Endothelial cell of umbilical vein (primary cell): Measurements from ENCODE around the gene PRKD1. TPM values are rescaled to one million over a fixed set of nuclear protein-coding genes. Genes with fewer than 3 reads are reported as not detected.

Experiments used
- BruUV-seq: library from RNA; stranded (reverse); fragments of 400-500 nt; replicated peaks from 2 replicates; lab custom pipeline; 2021; lab: Mats Ljungman, UMichigan
- CTCF ChIA-PET: fragments of 300-600, 350-600 bp; sonication (Branson Sonifier 250); formaldehyde crosslinking; loops from one replicate; lab custom pipeline; 2021; ENCODE audit warnings: antibody characterized with exemption, inconsistent platforms; lab: Charles Lee
- POLR2A ChIA-PET: fragments of 300-600, 350-600 bp; sonication (Branson Sonifier 250); formaldehyde crosslinking; loops from one replicate; lab custom pipeline; 2021; ENCODE audit warnings: antibody characterized with exemption, inconsistent platforms; lab: Charles Lee
- DNase-seq: peaks from one replicate; pipeline ENCODE4 v3.0.0-alpha.2; 2011; ENCODE audit warnings: low read depth, low spot score
- FAIRE-seq: peaks from 2 replicates; lab custom pipeline; 2011; peaks lifted over from hg19 to GRCh38; lab: Jason Lieb, UNC
- H2AFZ ChIP-seq: 2 replicates; pipeline ENCODE4 v1.6.0; 2012; ENCODE audit warnings: low read depth, low read length, control low read depth, inconsistent platforms
- H3K27ac ChIP-seq: 2 replicates; pipeline ENCODE4 v1.5.1; 2011; ENCODE audit warnings: low read depth, mild to moderate bottlenecking, control low read depth, low read length, moderate library complexity; ENCODE audit not compliant: insufficient read depth
- H3K27me3 ChIP-seq, 2 experiments: 2 replicates each; pipeline versions ENCODE4 v1.6.0 to v1.6.1; 2011; ENCODE audit warnings: low read length in 2 of 2, mixed read lengths in 1 of 2; ENCODE audit not compliant: control insufficient read depth in 2 of 2, insufficient read depth in 2 of 2
- H3K36me3 ChIP-seq, 2 experiments: 2 replicates in 1 of 2; 3 replicates in 1 of 2; pipeline ENCODE4 v1.5.1; 2011; ENCODE audit warnings: low read length in 2 of 2, mild to moderate bottlenecking in 1 of 2, moderate library complexity in 1 of 2; ENCODE audit not compliant: control insufficient read depth in 2 of 2, insufficient read depth in 2 of 2; ENCODE audit errors: extremely low read depth in 1 of 2
- H3K4me1 ChIP-seq: 3 replicates; pipeline ENCODE4 v1.5.1; 2011; ENCODE audit warnings: mild to moderate bottlenecking, low read length; ENCODE audit not compliant: control insufficient read depth, insufficient read depth; ENCODE audit errors: extremely low read depth
- H3K4me2 ChIP-seq: 2 replicates; pipeline ENCODE4 v1.6.1; 2011; ENCODE audit warnings: low read length, control low read depth, mixed read lengths; ENCODE audit not compliant: insufficient read depth
- H3K4me3 ChIP-seq, 3 experiments: fragments of 200-600 bp in 1 of 3; sonication (generic), shearing (Covaris generic) in 1 of 3; replicated peaks in 1 of 3; 2 replicates each; pipeline ENCODE4 v1.5.1; 2011 to 2016; ENCODE audit warnings: control low read depth in 3 of 3, low read length in 3 of 3, mild to moderate bottlenecking in 2 of 3, inconsistent platforms in 1 of 3, low read depth in 1 of 3, moderate library complexity in 1 of 3; ENCODE audit not compliant: insufficient read depth in 1 of 3
- H3K79me2 ChIP-seq: 2 replicates; pipeline ENCODE4 v1.6.0; 2012; ENCODE audit warnings: low read length, inconsistent platforms; ENCODE audit not compliant: control insufficient read depth, insufficient read depth
- H3K9ac ChIP-seq: replicated peaks from 2 replicates; pipeline ENCODE3; 2011; ENCODE audit warnings: low read length, control low read depth; ENCODE audit not compliant: insufficient read depth; ENCODE audit errors: extremely low read depth
- H3K9me1 ChIP-seq: replicated peaks from 3 replicates; pipeline ENCODE4 v1.6.0; 2011; ENCODE audit warnings: mild to moderate bottlenecking, low read length; ENCODE audit not compliant: control insufficient read depth, insufficient read depth; ENCODE audit errors: extremely low read depth
- H3K9me3 ChIP-seq: replicated peaks from 2 replicates; pipeline ENCODE4 v1.5.1; 2012; ENCODE audit warnings: low read length, inconsistent platforms; ENCODE audit not compliant: control insufficient read depth, insufficient read depth
- H4K20me1 ChIP-seq: replicated peaks from 2 replicates; pipeline ENCODE3; 2011; ENCODE audit warnings: mild to moderate bottlenecking, low read length; ENCODE audit not compliant: control insufficient read depth, insufficient read depth; ENCODE audit errors: extremely low read depth
- EZH2 ChIP-seq: IDR thresholded peaks from 2 replicates; pipeline ENCODE4 v1.6.1; 2012; ENCODE audit warnings: borderline replicate concordance, low read depth, mild to moderate bottlenecking, moderate library complexity, low read length, inconsistent platforms; ENCODE audit not compliant: severe bottlenecking
- FOS ChIP-seq: IDR thresholded peaks from 2 replicates; pipeline ENCODE4 v1.6.1; 2011; ENCODE audit warnings: mild to moderate bottlenecking, low read length, moderate library complexity, borderline replicate concordance; ENCODE audit not compliant: insufficient read depth
- GATA2 ChIP-seq: IDR thresholded peaks from 2 replicates; pipeline ENCODE4 v1.7.0; 2011; ENCODE audit warnings: low read depth, mild to moderate bottlenecking, moderate library complexity, mixed read lengths, low read length; ENCODE audit not compliant: insufficient read length, insufficient read depth
- JUN ChIP-seq: IDR thresholded peaks from 2 replicates; pipeline ENCODE4 v1.6.1; 2011; ENCODE audit warnings: borderline replicate concordance, low read depth; ENCODE audit not compliant: insufficient read length, insufficient read depth
- MYC ChIP-seq: IDR thresholded peaks from one replicate; pipeline ENCODE4 v1.6.1; 2011; ENCODE audit warnings: mild to moderate bottlenecking, low read depth, low read length
- POLR2A ChIP-seq: IDR thresholded peaks from 2 replicates; pipeline ENCODE4 v1.6.1; 2012; ENCODE audit warnings: low read depth, mild to moderate bottlenecking, control low read depth, low read length
- POLR2AphosphoS5 ChIP-seq: IDR thresholded peaks from 2 replicates; pipeline ENCODE4 v1.6.1; 2012; ENCODE audit warnings: low read depth, mild to moderate bottlenecking, control low read depth, low read length, moderate library complexity; ENCODE audit not compliant: insufficient read depth
- dilution Hi-C: fragments of 300-500 bp; cut with MboI; formaldehyde crosslinking; loops from one replicate; pipeline ENCODE4 v1.15.0; 2019; ENCODE audit warnings: low sequenced_read_pairs; ENCODE audit not compliant: extremely low pct_ligation_motif_present
- intact Hi-C: fragments of 100-400 bp; cut with micrococcal nuclease; formaldehyde crosslinking; loops from one replicate; pipeline ENCODE4 v1.10.0; 2022
- polyA plus RNA-seq, 4 experiments: library from polyadenylated mRNA; depleted of rRNA in 3 of 4; stranded (reverse) in 3 of 4; unstranded in 1 of 4; fragments of >200 nt; gene quantifications; 2 replicates each; pipeline versions ENCODE4 v1.2.1 to v1.2.3, GENCODE V29; 2011 to 2012; ENCODE audit warnings: missing spikeins in 1 of 4
- total RNA-seq: library from RNA; stranded (reverse); gene quantifications from 2 replicates; pipeline ENCODE4 v1.2.3, GENCODE V29; 2021
- TF ChIP-seq, protein P1 (sequence below), 2 donors: IDR thresholded peaks; 1 replicate in 1 of 2; 2 replicates in 1 of 2; pipeline ENCODE4 v1.5.1; 2011; ENCODE audit warnings: low read length in 2 of 2, mild to moderate bottlenecking in 2 of 2, moderate library complexity in 2 of 2, control low read depth in 1 of 2, inconsistent platforms in 1 of 2, low read depth in 1 of 2; ENCODE audit not compliant: insufficient read depth in 1 of 2; ENCODE audit errors: extremely low read depth in 1 of 2
- TF ChIP-seq, protein P2 (sequence below): IDR thresholded peaks from 2 replicates; pipeline ENCODE4 v1.6.1; 2011; ENCODE audit not compliant: insufficient read depth, insufficient read length

Gene PRKD1
- total and polyA plus RNA-seq, 2 donors (not counting 3 experiments of a cell fraction or from before 2014, with no cell fraction given) = 3.9 to 10.9 TPM

DNA sequence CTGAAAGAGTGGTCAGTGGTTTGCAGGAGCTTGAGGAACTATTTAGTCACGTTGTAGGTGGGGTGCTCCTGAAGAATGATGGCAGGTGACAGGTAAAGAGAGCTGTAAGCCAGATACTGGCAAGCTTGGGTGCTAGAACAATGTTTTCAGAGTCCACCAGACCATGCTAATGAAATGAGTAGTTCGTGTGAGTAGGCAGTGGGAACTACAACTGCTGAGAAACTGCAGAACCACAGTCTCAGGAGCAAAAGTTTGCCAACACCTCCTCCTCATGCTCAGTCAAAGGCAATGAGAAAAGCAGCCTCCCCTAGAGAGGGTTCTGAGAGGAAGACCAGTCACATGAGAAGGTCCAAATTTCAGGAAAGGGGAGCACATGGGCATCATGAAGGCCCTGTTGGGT lies 91.3 kb downstream of the PRKD1 start:
- H3K27me3 ChIP-seq = no peaks in the 10 kb centered on the region
- DNase-seq (no peak), FAIRE-seq (no peak)
- no peaks in the 10 kb centered on the region for H3K4me1 ChIP-seq
- no peak overlapping the region for H3K27ac ChIP-seq
- no peak for TF ChIP-seq FOS
- TF ChIP-seq, protein P1, sequence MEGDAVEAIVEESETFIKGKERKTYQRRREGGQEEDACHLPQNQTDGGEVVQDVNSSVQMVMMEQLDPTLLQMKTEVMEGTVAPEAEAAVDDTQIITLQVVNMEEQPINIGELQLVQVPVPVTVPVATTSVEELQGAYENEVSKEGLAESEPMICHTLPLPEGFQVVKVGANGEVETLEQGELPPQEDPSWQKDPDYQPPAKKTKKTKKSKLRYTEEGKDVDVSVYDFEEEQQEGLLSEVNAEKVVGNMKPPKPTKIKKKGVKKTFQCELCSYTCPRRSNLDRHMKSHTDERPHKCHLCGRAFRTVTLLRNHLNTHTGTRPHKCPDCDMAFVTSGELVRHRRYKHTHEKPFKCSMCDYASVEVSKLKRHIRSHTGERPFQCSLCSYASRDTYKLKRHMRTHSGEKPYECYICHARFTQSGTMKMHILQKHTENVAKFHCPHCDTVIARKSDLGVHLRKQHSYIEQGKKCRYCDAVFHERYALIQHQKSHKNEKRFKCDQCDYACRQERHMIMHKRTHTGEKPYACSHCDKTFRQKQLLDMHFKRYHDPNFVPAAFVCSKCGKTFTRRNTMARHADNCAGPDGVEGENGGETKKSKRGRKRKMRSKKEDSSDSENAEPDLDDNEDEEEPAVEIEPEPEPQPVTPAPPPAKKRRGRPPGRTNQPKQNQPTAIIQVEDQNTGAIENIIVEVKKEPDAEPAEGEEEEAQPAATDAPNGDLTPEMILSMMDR (IDR thresholded peaks at IDR 0.05; ENCODE audit: extremely low read depth in 1 of 2, insufficient read depth in 1 of 2, low read depth in 1 of 2, low read length in 2 of 2) = no peak
- TF ChIP-seq EZH2 = no peak
- TF ChIP-seq, protein P2, sequence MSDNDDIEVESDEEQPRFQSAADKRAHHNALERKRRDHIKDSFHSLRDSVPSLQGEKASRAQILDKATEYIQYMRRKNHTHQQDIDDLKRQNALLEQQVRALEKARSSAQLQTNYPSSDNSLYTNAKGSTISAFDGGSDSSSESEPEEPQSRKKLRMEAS = no peak
- TF ChIP-seq GATA2 = no peak
- no peak for TF ChIP-seq JUN
- TF ChIP-seq MYC = no peak
- TF ChIP-seq POLR2A = no peak
- no peak for TF ChIP-seq POLR2AphosphoS5
- H3K9me3 ChIP-seq = peaks cover 4% of the 10 kb centered on the region
- no peaks in the 10 kb centered on the region for H3K9me1 ChIP-seq
- H3K4me2 ChIP-seq = no peak overlapping the region
- no peak overlapping the region for H3K9ac ChIP-seq
- no peaks in the 10 kb centered on the region for H3K36me3 ChIP-seq
- H2AFZ ChIP-seq = no peak overlapping the region
- BruUV-seq = no TSS peak
- ChIA-PET POLR2A (no interaction called here), CTCF (no interaction called here)
- intact Hi-C loops = no loop called here
- dilution Hi-C loops = no loop called here
- no peak overlapping the region for H3K4me3 ChIP-seq
- no peaks in the 10 kb centered on the region for H3K79me2 ChIP-seq
- no peaks in the 10 kb centered on the region for H4K20me1 ChIP-seq
